Body of pancreas (tissue), 4 donors: Measurements from ENCODE around the gene CEBPG.

Experiments
- POLR2A ChIP-seq, 3 donors: fragments of 450-650 bp; IDR thresholded peaks; one replicate each; pipeline ENCODE4 v1.6.1; 2016; ENCODE audit warnings: antibody characterized with exemption in 3 of 3, mild to moderate bottlenecking in 2 of 3
- TF ChIP-seq, protein P1 (sequence below), 7 experiments: fragments of 450-650 bp in 4 of 7; fragments of 200-600 bp in 3 of 7; sonication (generic) in 3 of 7; IDR thresholded peaks; one replicate each; pipeline ENCODE4 v1.5.1; 2016 to 2019; ENCODE audit warnings: antibody characterized with exemption in 7 of 7

DNA sequence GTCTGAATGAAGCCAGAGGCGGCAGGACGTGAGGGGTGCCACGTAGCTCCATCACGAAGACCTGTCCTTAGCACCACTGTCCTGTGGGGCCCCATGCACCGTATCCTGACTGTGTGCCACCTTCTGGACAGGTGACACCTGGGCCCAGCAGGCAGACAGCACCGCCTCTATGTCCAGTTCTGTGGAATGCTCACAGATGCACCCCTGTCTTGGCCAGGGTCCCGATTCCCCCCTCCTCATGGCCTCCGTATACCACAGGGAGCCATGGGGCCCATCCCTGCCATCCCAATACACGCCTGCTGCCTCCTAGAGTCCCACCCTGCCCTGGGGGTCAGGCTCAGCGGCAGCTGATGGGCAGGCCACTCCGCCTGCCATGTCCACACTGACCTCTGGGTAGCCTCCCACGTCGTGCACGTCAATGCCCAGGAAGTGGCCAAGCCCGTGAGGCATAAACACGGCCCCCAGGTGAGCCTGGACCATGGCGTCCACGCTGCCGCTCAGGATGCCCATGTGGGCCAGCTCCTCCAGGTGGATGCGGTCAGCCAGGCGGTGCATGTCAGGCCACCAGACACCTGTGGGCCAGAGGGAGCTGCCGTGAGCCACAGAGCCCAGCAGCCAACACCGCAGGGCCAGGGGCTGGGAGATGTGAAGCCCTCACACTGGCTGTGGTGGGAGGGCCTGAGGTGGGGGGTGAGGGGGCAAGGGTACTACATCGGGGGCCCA lies 17.6 kb downstream of the CEBPG start:
- TF ChIP-seq, protein P1, sequence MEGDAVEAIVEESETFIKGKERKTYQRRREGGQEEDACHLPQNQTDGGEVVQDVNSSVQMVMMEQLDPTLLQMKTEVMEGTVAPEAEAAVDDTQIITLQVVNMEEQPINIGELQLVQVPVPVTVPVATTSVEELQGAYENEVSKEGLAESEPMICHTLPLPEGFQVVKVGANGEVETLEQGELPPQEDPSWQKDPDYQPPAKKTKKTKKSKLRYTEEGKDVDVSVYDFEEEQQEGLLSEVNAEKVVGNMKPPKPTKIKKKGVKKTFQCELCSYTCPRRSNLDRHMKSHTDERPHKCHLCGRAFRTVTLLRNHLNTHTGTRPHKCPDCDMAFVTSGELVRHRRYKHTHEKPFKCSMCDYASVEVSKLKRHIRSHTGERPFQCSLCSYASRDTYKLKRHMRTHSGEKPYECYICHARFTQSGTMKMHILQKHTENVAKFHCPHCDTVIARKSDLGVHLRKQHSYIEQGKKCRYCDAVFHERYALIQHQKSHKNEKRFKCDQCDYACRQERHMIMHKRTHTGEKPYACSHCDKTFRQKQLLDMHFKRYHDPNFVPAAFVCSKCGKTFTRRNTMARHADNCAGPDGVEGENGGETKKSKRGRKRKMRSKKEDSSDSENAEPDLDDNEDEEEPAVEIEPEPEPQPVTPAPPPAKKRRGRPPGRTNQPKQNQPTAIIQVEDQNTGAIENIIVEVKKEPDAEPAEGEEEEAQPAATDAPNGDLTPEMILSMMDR (IDR thresholded peaks at IDR 0.05), result no peak
- TF ChIP-seq POLR2A (IDR thresholded peaks at IDR 0.05), result no peak
